ENCODE results near the gene SNAP25.

The SNAP25 gene

GRCh38 chr20:10218536-10219451 lies at the start of gene SNAP25:
Gene SNAP25 (plus strand): TSS chr20:10218830. CDS start chr20:10275492, 56,662 bp downstream.
- FAIRE-seq, result no peak

GRCh38 chr20:10169752-10170151 lies 48.9 kb upstream of the SNAP25 start:
- no peak for FAIRE-seq

- no peak for FAIRE-seq
Observed at GRCh38 chr20:10170261-10170660, 48.4 kb upstream of the SNAP25 start.

GRCh38 chr20:10171864-10172751 lies 46.5 kb upstream of the SNAP25 start:
- no peak for FAIRE-seq

- no peak for FAIRE-seq
Observed at GRCh38 chr20:10172998-10173655, 45.5 kb upstream of the SNAP25 start.

- no peak for FAIRE-seq
Observed at GRCh38 chr20:10174400-10174799, 44.2 kb upstream of the SNAP25 start.

- no peak for FAIRE-seq
Observed at GRCh38 chr20:10177326-10177725, 41.3 kb upstream of the SNAP25 start.

- FAIRE-seq, result no peak
Observed at GRCh38 chr20:10178091-10178490, 40.5 kb upstream of the SNAP25 start.

GRCh38 chr20:10178727-10179313 lies 39.8 kb upstream of the SNAP25 start:
- no peak for FAIRE-seq

GRCh38 chr20:10179574-10180298 lies 38.9 kb upstream of the SNAP25 start:
- no peak for FAIRE-seq

GRCh38 chr20:10180651-10181235 lies 37.9 kb upstream of the SNAP25 start:
- no peak for FAIRE-seq

GRCh38 chr20:10185741-10186558 lies 32.7 kb upstream of the SNAP25 start:
- no peak for FAIRE-seq

GRCh38 chr20:10190456-10190855 lies 28.2 kb upstream of the SNAP25 start:
- no peak for FAIRE-seq

GRCh38 chr20:10192171-10192570 lies 26.5 kb upstream of the SNAP25 start:
- FAIRE-seq, result no peak

- FAIRE-seq, result no peak
Observed at GRCh38 chr20:10194166-10194565, 24.5 kb upstream of the SNAP25 start.

GRCh38 chr20:10200330-10200729 lies 18.3 kb upstream of the SNAP25 start:
- FAIRE-seq, result no peak

GRCh38 chr20:10201321-10201870 lies 17.2 kb upstream of the SNAP25 start:
- no peak for FAIRE-seq

GRCh38 chr20:10209091-10209490 lies 9.5 kb upstream of the SNAP25 start:
- FAIRE-seq, result no peak

- FAIRE-seq, result no peak
Observed at GRCh38 chr20:10213526-10213925, 5.1 kb upstream of the SNAP25 start.

GRCh38 chr20:10216146-10216791 lies 2.4 kb upstream of the SNAP25 start:
- no peak for FAIRE-seq

Data from A204.1 (cell line).